Fibroblast of the aortic adventitia (primary cell): ENCODE results near the gene DCLK1. TPM values are rescaled to one million over a fixed set of nuclear protein-coding genes. Genes with fewer than 3 reads are reported as not detected.
"Not testable (repeated sequence)": the region's sequence is repeated elsewhere in the genome, so short reads cannot be mapped to it uniquely, and the experiment has no call there.

Experiments
- DNase-seq: peaks from one replicate; pipeline ENCODE4 v3.0.0-alpha.2; 2010; ENCODE audit warnings: low read depth
- H3K4me3 ChIP-seq: 2 replicates; pipeline ENCODE4 v1.5.1; 2011; ENCODE audit warnings: low read depth, mild to moderate bottlenecking, control low read depth, low read length, moderate library complexity
- CTCF ChIP-seq: IDR thresholded peaks from 2 replicates; pipeline ENCODE4 v1.5.1; 2011; ENCODE audit warnings: mild to moderate bottlenecking, low read length, control low read depth, inconsistent platforms; ENCODE audit not compliant: insufficient read depth
- total RNA-seq: library from RNA; depleted of rRNA; stranded (reverse); fragments of >200 nt; gene quantifications from 2 replicates; pipeline ENCODE4 v1.2.3, GENCODE V29; 2012; ENCODE audit warnings: low replicate concordance

The DCLK1 gene
- total RNA-seq, 1 donor, result 80.0 TPM

GRCh38 chr13:36105726-36106125 lies 25.5 kb downstream of the DCLK1 start:
- H3K4me3 ChIP-seq, result no peak overlapping the region
- TF ChIP-seq CTCF, result no peak
- no peak for DNase-seq

- no peak for DNase-seq
- no peak overlapping the region for H3K4me3 ChIP-seq
Observed at GRCh38 chr13:36102721-36103120, 28.5 kb downstream of the DCLK1 start.

GRCh38 chr13:36101907-36102306 lies 29.3 kb downstream of the DCLK1 start:
- H3K4me3 ChIP-seq, DNase-seq: not testable (repeated sequence)

More at GRCh38 chr13:36102721-36103120, 28.5 kb downstream of the DCLK1 start:
- TF ChIP-seq CTCF, result no peak

- no peak overlapping the region for H3K4me3 ChIP-seq
- DNase-seq, result no peak
- TF ChIP-seq CTCF, result no peak
Observed at GRCh38 chr13:36101157-36101556, 30.0 kb downstream of the DCLK1 start.

- peak; percentile 73 for DNase-seq
- TF ChIP-seq CTCF, result no peak
- H3K4me3 ChIP-seq, result no peak overlapping the region
Observed at GRCh38 chr13:36098080-36098479, 33.1 kb downstream of the DCLK1 start.

- H3K4me3 ChIP-seq, result no peak overlapping the region
- no peak for TF ChIP-seq CTCF
- DNase-seq, result peak; percentile 60
Observed at GRCh38 chr13:36096461-36097416, 34.4 kb downstream of the DCLK1 start.

- TF ChIP-seq CTCF, result no peak
- no peak overlapping the region for H3K4me3 ChIP-seq
- no peak for DNase-seq
Observed at GRCh38 chr13:36094478-36094877, 36.7 kb downstream of the DCLK1 start.
